ENCODE data around the gene DENND10. TPM values are rescaled to one million over a fixed set of nuclear protein-coding genes. Genes with fewer than 3 reads are reported as not detected.
A peak's percentile ranks its signal among the peaks of the same experiment; 100 is the strongest.

Gene DENND10
- total RNA-seq, 4 donors from 2014 or later = 25.7 to 59.5 (median 43.7) TPM

DNA sequence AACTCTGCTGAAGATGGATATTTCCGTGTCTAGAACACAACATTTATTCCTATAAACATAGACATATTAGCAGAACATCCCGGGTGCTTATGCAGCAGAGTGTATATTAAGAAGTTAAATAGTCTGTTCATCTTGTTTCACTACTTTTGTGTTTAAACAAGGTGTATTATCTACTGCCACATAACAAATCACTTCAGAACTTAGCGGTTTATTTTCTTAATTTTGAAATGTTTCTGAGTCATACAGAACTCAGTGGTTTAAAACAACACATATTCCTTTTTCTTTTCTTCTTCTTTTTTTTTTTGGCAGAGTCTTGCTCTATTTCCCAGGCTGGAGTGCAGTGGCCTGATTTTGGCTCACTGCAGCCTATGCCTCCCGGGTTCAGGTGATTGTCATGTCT is 25.8 kb downstream of the DENND10 start:
- Histone ChIP-seq H3K36me3 (peaks cover 0 to 35% of the 10 kb centered on the region in 2 donors), H3K27me3 (no peaks in the 10 kb centered on the region), H3K4me3 (no peak overlapping the region), H3K4me1 (peaks cover 0 to 6% of the 10 kb centered on the region in 2 donors), H3K27ac (peak overlapping the region in 1 of 4 donors; percentile 73), H3K9me3 (no peaks in the 10 kb centered on the region)
- TF ChIP-seq, protein P1, sequence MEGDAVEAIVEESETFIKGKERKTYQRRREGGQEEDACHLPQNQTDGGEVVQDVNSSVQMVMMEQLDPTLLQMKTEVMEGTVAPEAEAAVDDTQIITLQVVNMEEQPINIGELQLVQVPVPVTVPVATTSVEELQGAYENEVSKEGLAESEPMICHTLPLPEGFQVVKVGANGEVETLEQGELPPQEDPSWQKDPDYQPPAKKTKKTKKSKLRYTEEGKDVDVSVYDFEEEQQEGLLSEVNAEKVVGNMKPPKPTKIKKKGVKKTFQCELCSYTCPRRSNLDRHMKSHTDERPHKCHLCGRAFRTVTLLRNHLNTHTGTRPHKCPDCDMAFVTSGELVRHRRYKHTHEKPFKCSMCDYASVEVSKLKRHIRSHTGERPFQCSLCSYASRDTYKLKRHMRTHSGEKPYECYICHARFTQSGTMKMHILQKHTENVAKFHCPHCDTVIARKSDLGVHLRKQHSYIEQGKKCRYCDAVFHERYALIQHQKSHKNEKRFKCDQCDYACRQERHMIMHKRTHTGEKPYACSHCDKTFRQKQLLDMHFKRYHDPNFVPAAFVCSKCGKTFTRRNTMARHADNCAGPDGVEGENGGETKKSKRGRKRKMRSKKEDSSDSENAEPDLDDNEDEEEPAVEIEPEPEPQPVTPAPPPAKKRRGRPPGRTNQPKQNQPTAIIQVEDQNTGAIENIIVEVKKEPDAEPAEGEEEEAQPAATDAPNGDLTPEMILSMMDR (IDR thresholded peaks at IDR 0.05 in 4 of 5, conservative IDR thresholded peaks at IDR 0.05 in 1 of 5) = no peak
- TF ChIP-seq POLR2A (IDR thresholded peaks at IDR 0.05) = no peak
- DNase-seq = no peak
- no peak for ATAC-seq
- intact Hi-C loops (cut with DNase I; ENCODE audit: low total_unique reads) (no loop called here), in situ Hi-C loops (cut with MboI; ENCODE audit: low sequenced_read_pairs in 4 of 4) (no loop called here)

- DNase-seq (peak in 1 of 2 donors; percentile 17), ATAC-seq (peak in 1 of 2 donors; percentile 39)
- intact Hi-C loops (cut with DNase I; ENCODE audit: low total_unique reads) = no loop called here
- peak overlapping the region; percentile 65 to 73 (median 69) for H3K27ac ChIP-seq
- H3K4me1 ChIP-seq = peaks cover 0 to 6% of the 10 kb centered on the region in 2 donors
- no peak for TF ChIP-seq POLR2A (IDR thresholded peaks at IDR 0.05)
- TF ChIP-seq, protein P1 (IDR thresholded peaks at IDR 0.05 in 4 of 5, conservative IDR thresholded peaks at IDR 0.05 in 1 of 5) = no peak
- H3K36me3 ChIP-seq = peaks cover 0 to 26% of the 10 kb centered on the region in 2 donors
- H3K4me3 ChIP-seq = peak overlapping the region; percentile 21 to 48 (median 36)
- in situ Hi-C loops (cut with MboI; ENCODE audit: low sequenced_read_pairs in 4 of 4) = no loop called here
- no peaks in the 10 kb centered on the region for H3K27me3 ChIP-seq
- H3K9me3 ChIP-seq = no peaks in the 10 kb centered on the region
These were observed 27.8 kb downstream of the DENND10 start for GRCh38 chr10:119131512-119132240.

GRCh38 chr10:119132521-119133345 is 28.8 kb downstream of the DENND10 start:
- TF ChIP-seq, protein P1 (IDR thresholded peaks at IDR 0.05 in 4 of 5, conservative IDR thresholded peaks at IDR 0.05 in 1 of 5) = no peak
- TF ChIP-seq POLR2A (IDR thresholded peaks at IDR 0.05) = no peak
- intact Hi-C loops (cut with DNase I; ENCODE audit: low total_unique reads) (no loop called here), in situ Hi-C loops (cut with MboI; ENCODE audit: low sequenced_read_pairs in 4 of 4) (no loop called here)
- peaks cover 0 to 6% of the 10 kb centered on the region in 2 donors for H3K4me1 ChIP-seq
- peak; percentile 24 to 45 for ATAC-seq
- H3K27me3 ChIP-seq = no peaks in the 10 kb centered on the region
- peak in 1 of 2 donors; percentile 67 for DNase-seq
- peaks cover 0 to 26% of the 10 kb centered on the region in 2 donors for H3K36me3 ChIP-seq
- no peak overlapping the region for H3K4me3 ChIP-seq
- peak overlapping the region in 3 of 4 donors; percentile 65 to 73 (median 72) for H3K27ac ChIP-seq
- no peaks in the 10 kb centered on the region for H3K9me3 ChIP-seq

DNA sequence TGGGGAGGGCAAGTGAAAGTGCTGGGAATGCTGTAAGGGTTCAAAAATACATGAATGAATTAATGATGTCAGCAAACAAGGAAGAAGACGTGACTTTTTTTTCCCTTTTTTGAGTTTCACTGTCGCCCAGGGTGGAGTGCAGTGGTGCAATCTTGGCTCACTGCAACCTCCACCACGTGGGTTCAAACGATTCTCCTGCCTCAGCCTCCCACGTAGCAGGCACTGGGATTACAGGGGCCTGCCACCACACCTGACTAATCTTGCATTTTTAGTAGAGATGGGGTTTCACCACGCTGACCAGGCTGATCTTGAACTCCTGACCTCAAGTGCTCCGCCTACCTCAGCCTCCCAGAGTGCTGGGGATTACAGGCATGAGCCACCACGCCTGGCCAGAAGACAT is 30.0 kb downstream of the DENND10 start:
- ATAC-seq (no peak), DNase-seq (peak in 1 of 2 donors; percentile 6)
- no peak overlapping the region for H3K4me3 ChIP-seq
- no peaks in the 10 kb centered on the region for H3K27me3 ChIP-seq
- H3K4me1 ChIP-seq = peaks cover 0 to 6% of the 10 kb centered on the region in 2 donors
- H3K36me3 ChIP-seq = peaks cover 0 to 26% of the 10 kb centered on the region in 2 donors
- peak overlapping the region in 1 of 4 donors; percentile 72 for H3K27ac ChIP-seq
- H3K9me3 ChIP-seq = no peaks in the 10 kb centered on the region
- no peak for TF ChIP-seq POLR2A (IDR thresholded peaks at IDR 0.05)
- TF ChIP-seq, protein P1 (IDR thresholded peaks at IDR 0.05 in 4 of 5, conservative IDR thresholded peaks at IDR 0.05 in 1 of 5) = no peak
- in situ Hi-C loops (cut with MboI; ENCODE audit: low sequenced_read_pairs in 4 of 4) (no loop called here), intact Hi-C loops (cut with DNase I; ENCODE audit: low total_unique reads) (no loop called here)

Measured in gastrocnemius medialis (tissue), 4 donors.